Keratinocyte (primary cell): Measurements from ENCODE around the gene ARHGAP24.

Experiments used
- CTCF ChIP-seq, 3 experiments: IDR thresholded peaks in 1 of 3; conservative IDR thresholded peaks in 1 of 3; optimal IDR thresholded peaks in 1 of 3; 2 replicates in 2 of 3; 3 replicates in 1 of 3; pipeline versions ENCODE3 to v1.5.1; 2011; ENCODE audit warnings: low read length in 3 of 3, mild to moderate bottlenecking in 3 of 3, moderate library complexity in 2 of 3, control low read depth in 1 of 3, inconsistent platforms in 1 of 3; ENCODE audit not compliant: insufficient read depth in 2 of 3; ENCODE audit errors: extremely low read depth in 1 of 3
- EZH2 ChIP-seq: IDR thresholded peaks from one replicate; pipeline ENCODE4 v1.6.1; 2012; ENCODE audit warnings: inconsistent platforms, mild to moderate bottlenecking, low read length, moderate library complexity

- TF ChIP-seq CTCF (optimal IDR thresholded peaks at IDR 0.05 in 1 of 3, IDR thresholded peaks at IDR 0.05 in 1 of 3, conservative IDR thresholded peaks at IDR 0.05 in 1 of 3; ENCODE audit: extremely low read depth in 1 of 3, insufficient read depth in 2 of 3, low read length in 3 of 3) = no peak
- no peak for TF ChIP-seq EZH2
Measured at GRCh38 chr4:85953651-85954018, 478.7 kb downstream of the ARHGAP24 start.
